Stimulated activated CD8-positive, alpha-beta memory T cell treated with anti-CD3 and anti-CD28 coated beads, Interleukin-2, amount 100 ng/mL, for 1 hour (primary cell): Measurements from ENCODE around the gene DYNLT3.

ENCODE experiments used
- DNase-seq, 2 donors: peaks; one replicate each; pipeline ENCODE4 v3.0.0-alpha.2; 2020; ENCODE audit warnings: low read depth in 2 of 2

The DYNLT3 gene

GRCh38 chrX:37844622-37845021 lies 2.7 kb downstream of the DYNLT3 start:
- DNase-seq = no peak

GRCh38 chrX:37840931-37841330 lies 6.4 kb downstream of the DYNLT3 start:
- DNase-seq = no peak

GRCh38 chrX:37834937-37835336 lies 12.4 kb downstream of the DYNLT3 start:
- DNase-seq = no peak

- DNase-seq = no peak
Observed at GRCh38 chrX:37830371-37830770, 17.0 kb downstream of the DYNLT3 start.

- no peak for DNase-seq
Observed at GRCh38 chrX:37829721-37830120, 17.6 kb downstream of the DYNLT3 start.

GRCh38 chrX:37825215-37825842 lies 22.0 kb downstream of the DYNLT3 start:
- peak in 1 of 2 donors; percentile 22 for DNase-seq

GRCh38 chrX:37824491-37825214 lies 22.7 kb downstream of the DYNLT3 start:
- no peak for DNase-seq

- no peak for DNase-seq
Observed at GRCh38 chrX:37820646-37821045, 26.7 kb downstream of the DYNLT3 start.

GRCh38 chrX:37818031-37818430 lies 29.3 kb downstream of the DYNLT3 start:
- no peak for DNase-seq

GRCh38 chrX:37817579-37817978 lies 29.8 kb downstream of the DYNLT3 start:
- no peak for DNase-seq

GRCh38 chrX:37817176-37817575 lies 30.2 kb downstream of the DYNLT3 start:
- no peak for DNase-seq

- no peak for DNase-seq
Observed at GRCh38 chrX:37816766-37817165, 30.6 kb downstream of the DYNLT3 start.

- no peak for DNase-seq
Observed at GRCh38 chrX:37815366-37815765, 32.0 kb downstream of the DYNLT3 start.

GRCh38 chrX:37813570-37813969 lies 33.8 kb downstream of the DYNLT3 start:
- no peak for DNase-seq

- DNase-seq = no peak
Observed at GRCh38 chrX:37812110-37812509, 35.3 kb downstream of the DYNLT3 start.

GRCh38 chrX:37809970-37810369 lies 37.4 kb downstream of the DYNLT3 start:
- DNase-seq = no peak

- DNase-seq = no peak
Observed at GRCh38 chrX:37803057-37803456, 44.3 kb downstream of the DYNLT3 start.

GRCh38 chrX:37802028-37802427 lies 45.3 kb downstream of the DYNLT3 start:
- DNase-seq = no peak

- no peak for DNase-seq
Observed at GRCh38 chrX:37800717-37801116, 46.7 kb downstream of the DYNLT3 start.

- DNase-seq = no peak
Observed at GRCh38 chrX:37799936-37800335, 47.4 kb downstream of the DYNLT3 start.

GRCh38 chrX:37796805-37797204 lies 50.6 kb downstream of the DYNLT3 start:
- DNase-seq = no peak

GRCh38 chrX:37796310-37796709 lies 51.1 kb downstream of the DYNLT3 start:
- DNase-seq = no peak
